ENCODE measurements around the gene ZNF462. TPM values are rescaled to one million over a fixed set of nuclear protein-coding genes. Genes with fewer than 3 reads are reported as not detected.

ZNF462 gene
- total RNA-seq, 2 experiments from 2014 or later, result 0.37 to 0.89 TPM

GRCh38 chr9:106911951-106912350 lies 49.0 kb downstream of the ZNF462 start:
- Mint-ChIP-seq H3K9me3 (no peaks in the 10 kb centered on the region), H3K36me3 (ENCODE audit: low read depth) (no peaks in the 10 kb centered on the region), H3K4me3 (no peak overlapping the region), H3K27ac (no peak overlapping the region), H3K27me3 (peaks cover 4% of the 10 kb centered on the region), H3K4me1 (peaks cover 13% of the 10 kb centered on the region)
- POLR2A ChIA-PET, result no interaction called here
- CTCF ChIA-PET, result no interaction called here
- no peak for DNase-seq

- H3K4me3 Mint-ChIP-seq, result no peak overlapping the region
- DNase-seq, result no peak
- H3K4me1 Mint-ChIP-seq, result peaks cover 13% of the 10 kb centered on the region
- ChIA-PET CTCF (no interaction called here), POLR2A (no interaction called here)
- H3K27ac Mint-ChIP-seq, result no peak overlapping the region
- peaks cover 4% of the 10 kb centered on the region for H3K27me3 Mint-ChIP-seq
- no peaks in the 10 kb centered on the region for H3K9me3 Mint-ChIP-seq
- H3K36me3 Mint-ChIP-seq (ENCODE audit: low read depth), result no peaks in the 10 kb centered on the region
Observed at GRCh38 chr9:106913276-106913675, 50.3 kb downstream of the ZNF462 start.

GRCh38 chr9:106915851-106916250 lies 52.9 kb downstream of the ZNF462 start:
- no peak overlapping the region for H3K27ac Mint-ChIP-seq
- peaks cover 4% of the 10 kb centered on the region for H3K27me3 Mint-ChIP-seq

DNA sequence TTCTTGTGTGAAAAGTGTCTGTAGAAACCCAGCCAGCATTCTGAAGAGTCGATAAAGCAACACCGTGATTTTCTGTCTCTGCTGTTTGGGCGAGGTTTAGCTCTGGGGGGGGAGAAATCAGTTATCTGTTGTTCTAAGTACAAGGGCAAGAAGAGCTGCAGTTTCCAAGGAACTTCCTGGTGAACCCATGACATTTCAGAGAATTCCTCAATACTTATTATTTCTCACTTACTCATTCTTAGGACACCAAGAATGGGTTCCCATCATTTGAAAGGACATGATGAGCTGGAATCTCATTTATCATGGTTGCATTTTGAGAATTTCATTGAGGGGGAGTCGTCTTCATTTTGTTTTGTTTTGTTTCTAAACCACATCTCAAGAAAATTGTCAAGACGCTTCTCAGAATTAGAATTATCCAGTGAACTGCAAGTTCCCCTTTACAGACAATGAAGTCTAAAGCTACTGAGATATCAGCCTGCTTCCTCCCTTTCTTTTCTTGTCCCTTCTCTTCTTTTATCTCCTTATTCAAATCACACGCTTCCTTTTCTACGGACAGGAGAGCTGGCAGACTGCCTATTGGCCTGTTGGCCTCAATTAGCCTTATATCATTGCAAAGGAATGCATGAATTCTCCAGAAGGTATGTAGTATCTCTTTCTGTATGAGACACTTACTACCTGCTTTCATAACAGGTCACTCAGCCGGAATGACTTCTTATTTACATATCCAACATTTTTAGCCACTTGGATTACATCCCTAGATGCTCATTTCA lies 53.7 kb downstream of the ZNF462 start:
- DNase-seq, result no peak
- Mint-ChIP-seq H3K27ac (no peak overlapping the region), H3K27me3 (peaks cover 4% of the 10 kb centered on the region), H3K9me3 (peaks cover 2% of the 10 kb centered on the region), H3K4me3 (no peak overlapping the region), H3K4me1 (peaks cover 12% of the 10 kb centered on the region), H3K36me3 (ENCODE audit: low read depth) (peaks cover 3% of the 10 kb centered on the region)
- ChIA-PET CTCF (no interaction called here), POLR2A (no interaction called here)

More at GRCh38 chr9:106915851-106916250, 52.9 kb downstream of the ZNF462 start:
- no peak for DNase-seq
- peaks cover 4% of the 10 kb centered on the region for H3K4me1 Mint-ChIP-seq
- no peak overlapping the region for H3K4me3 Mint-ChIP-seq
- ChIA-PET POLR2A (no interaction called here), CTCF (no interaction called here)
- no peaks in the 10 kb centered on the region for H3K36me3 Mint-ChIP-seq (ENCODE audit: low read depth)
- H3K9me3 Mint-ChIP-seq, result peaks cover 2% of the 10 kb centered on the region

DNA sequence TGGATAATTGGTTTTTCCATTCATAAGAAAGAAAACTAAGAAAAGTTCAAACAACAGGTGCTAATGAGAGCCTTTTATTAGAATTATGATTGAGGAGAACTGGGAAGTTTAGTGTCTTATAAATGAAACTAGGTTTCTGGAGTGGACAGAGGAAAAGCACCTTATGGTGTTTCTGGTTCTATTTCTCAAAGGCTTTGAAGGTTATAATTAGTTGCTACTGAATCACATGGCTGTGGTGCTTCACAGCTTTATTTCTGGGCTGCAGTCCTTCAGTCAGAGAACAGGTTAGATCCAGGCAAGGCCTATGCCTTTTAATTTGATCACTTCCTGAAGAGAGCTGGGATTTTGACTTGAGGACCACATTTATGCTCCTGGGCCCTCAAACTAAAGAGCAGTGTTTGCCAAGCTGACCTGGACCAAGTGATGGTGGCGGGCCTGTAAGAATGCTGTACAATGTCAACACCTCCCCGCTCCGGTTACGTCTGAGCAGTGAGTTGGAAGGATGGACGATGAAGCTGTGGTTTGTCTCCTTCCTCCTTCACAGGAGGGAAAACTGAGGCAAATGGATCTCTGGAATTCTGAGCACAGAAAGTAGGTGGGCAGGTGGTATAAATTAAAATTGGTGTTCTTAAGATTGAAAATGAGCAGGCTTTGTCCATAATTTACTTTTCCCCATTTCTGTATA lies 56.0 kb downstream of the ZNF462 start:
- H3K27me3 Mint-ChIP-seq, result peaks cover 4% of the 10 kb centered on the region
- CTCF ChIA-PET, result no interaction called here
- H3K27ac Mint-ChIP-seq, result no peak overlapping the region
- H3K4me3 Mint-ChIP-seq, result no peak overlapping the region
- POLR2A ChIA-PET, result no interaction called here
- H3K4me1 Mint-ChIP-seq, result peaks cover 14% of the 10 kb centered on the region
- peaks cover 3% of the 10 kb centered on the region for H3K9me3 Mint-ChIP-seq
- peaks cover 3% of the 10 kb centered on the region for H3K36me3 Mint-ChIP-seq (ENCODE audit: low read depth)
- DNase-seq, result no peak

DNA sequence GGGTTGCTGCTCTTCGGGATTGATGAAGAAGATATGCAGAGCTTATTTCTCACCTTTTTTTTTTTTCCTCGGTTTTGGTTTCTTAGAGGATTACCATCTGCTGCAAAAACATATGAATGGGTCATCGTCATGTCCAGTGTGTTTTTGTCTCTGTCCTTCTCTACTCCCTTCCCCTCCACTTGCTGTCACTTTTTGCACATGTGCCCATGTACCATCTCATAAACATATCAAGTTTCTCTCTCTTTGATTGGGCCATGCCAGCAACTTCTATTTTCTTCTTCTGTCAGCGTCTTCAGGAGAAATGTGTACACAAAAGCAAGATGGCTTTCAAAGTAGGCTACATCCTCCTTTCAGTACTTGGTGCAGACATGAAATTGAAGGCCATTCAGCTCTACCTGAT lies 57.1 kb downstream of the ZNF462 start:
- Mint-ChIP-seq H3K9me3 (peaks cover 11% of the 10 kb centered on the region), H3K4me3 (no peak overlapping the region), H3K27ac (no peak overlapping the region), H3K36me3 (ENCODE audit: low read depth) (peaks cover 7% of the 10 kb centered on the region), H3K27me3 (peaks cover 4% of the 10 kb centered on the region), H3K4me1 (peaks cover 14% of the 10 kb centered on the region)
- no peak for DNase-seq
- POLR2A ChIA-PET, result no interaction called here
- CTCF ChIA-PET, result interaction anchor here (0.6 to 0.7 kb wide), 2 partner anchors 14 to 1396 kb away, joined by 3 to 4 read pairs; no protein-coding TSS in a partner anchor

GRCh38 chr9:106920701-106921283 lies 57.8 kb downstream of the ZNF462 start:
- H3K9me3 Mint-ChIP-seq, result peaks cover 11% of the 10 kb centered on the region
- H3K4me1 Mint-ChIP-seq, result peaks cover 14% of the 10 kb centered on the region
- H3K27me3 Mint-ChIP-seq, result no peaks in the 10 kb centered on the region
- peaks cover 7% of the 10 kb centered on the region for H3K36me3 Mint-ChIP-seq (ENCODE audit: low read depth)
- ChIA-PET POLR2A (no interaction called here), CTCF (no interaction called here)
- no peak for DNase-seq
- H3K27ac Mint-ChIP-seq, result peak overlapping the region; percentile 90
- H3K4me3 Mint-ChIP-seq, result no peak overlapping the region

- Mint-ChIP-seq H3K27me3 (no peaks in the 10 kb centered on the region), H3K36me3 (ENCODE audit: low read depth) (peaks cover 7% of the 10 kb centered on the region), H3K4me3 (no peak overlapping the region), H3K27ac (peak overlapping the region; percentile 90), H3K9me3 (peaks cover 15% of the 10 kb centered on the region), H3K4me1 (peaks cover 14% of the 10 kb centered on the region)
- CTCF ChIA-PET, result no interaction called here
- peak; percentile 53 for DNase-seq
- POLR2A ChIA-PET, result no interaction called here
Observed at GRCh38 chr9:106921341-106921899, 58.5 kb downstream of the ZNF462 start.

DNA sequence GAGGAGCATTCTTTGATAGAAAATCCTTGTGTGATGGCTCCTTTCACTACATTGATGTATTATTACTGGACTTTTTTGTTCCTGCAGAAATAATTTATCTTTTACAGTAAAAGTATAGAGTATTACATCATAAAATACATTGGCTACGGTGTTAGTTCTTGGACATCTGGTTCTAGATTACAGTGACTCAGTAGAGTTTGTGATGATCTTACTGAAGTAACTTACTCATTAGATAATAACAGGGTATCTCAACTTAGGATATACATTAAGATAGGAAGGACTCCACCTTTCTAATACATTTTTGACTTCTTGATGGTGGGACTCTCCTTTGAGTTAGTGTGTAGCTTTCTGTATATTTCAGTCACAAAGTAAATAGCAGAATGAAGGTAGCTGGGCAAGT lies 59.1 kb downstream of the ZNF462 start:
- Mint-ChIP-seq H3K36me3 (ENCODE audit: low read depth) (peaks cover 7% of the 10 kb centered on the region), H3K4me1 (peaks cover 12% of the 10 kb centered on the region), H3K4me3 (no peak overlapping the region), H3K9me3 (peaks cover 17% of the 10 kb centered on the region), H3K27me3 (no peaks in the 10 kb centered on the region), H3K27ac (no peak overlapping the region)
- POLR2A ChIA-PET, result no interaction called here
- no peak for DNase-seq
- CTCF ChIA-PET, result no interaction called here

DNA sequence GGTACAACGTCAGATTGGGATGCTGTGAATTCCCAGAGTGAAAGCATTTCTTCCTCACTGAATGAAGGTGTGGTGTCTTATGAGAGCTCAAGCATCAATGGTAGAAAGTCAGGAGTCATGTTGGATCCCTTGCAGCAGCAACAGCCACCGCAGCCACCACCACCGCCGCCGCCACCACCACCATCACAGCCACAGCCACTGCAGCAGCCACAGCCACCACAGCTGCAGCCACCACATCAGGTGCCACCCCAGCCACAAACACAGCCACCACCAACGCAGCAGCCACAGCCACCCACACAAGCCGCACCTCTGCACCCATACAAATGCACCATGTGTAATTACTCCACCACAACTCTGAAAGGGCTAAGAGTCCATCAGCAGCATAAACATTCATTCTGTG lies 62.4 kb downstream of the ZNF462 start:
- no peak overlapping the region for H3K4me3 Mint-ChIP-seq
- H3K9me3 Mint-ChIP-seq, result peaks cover 14% of the 10 kb centered on the region
- no peak for DNase-seq
- H3K4me1 Mint-ChIP-seq, result peaks cover 12% of the 10 kb centered on the region
- peaks cover 7% of the 10 kb centered on the region for H3K36me3 Mint-ChIP-seq (ENCODE audit: low read depth)
- H3K27ac Mint-ChIP-seq, result no peak overlapping the region
- ChIA-PET POLR2A (no interaction called here), CTCF (interaction anchor here (1.0 to 1.1 kb wide), 2 partner anchors 16 to 19 kb away, joined by 3 read pairs; no protein-coding TSS in a partner anchor)
- H3K27me3 Mint-ChIP-seq, result no peaks in the 10 kb centered on the region

DNA sequence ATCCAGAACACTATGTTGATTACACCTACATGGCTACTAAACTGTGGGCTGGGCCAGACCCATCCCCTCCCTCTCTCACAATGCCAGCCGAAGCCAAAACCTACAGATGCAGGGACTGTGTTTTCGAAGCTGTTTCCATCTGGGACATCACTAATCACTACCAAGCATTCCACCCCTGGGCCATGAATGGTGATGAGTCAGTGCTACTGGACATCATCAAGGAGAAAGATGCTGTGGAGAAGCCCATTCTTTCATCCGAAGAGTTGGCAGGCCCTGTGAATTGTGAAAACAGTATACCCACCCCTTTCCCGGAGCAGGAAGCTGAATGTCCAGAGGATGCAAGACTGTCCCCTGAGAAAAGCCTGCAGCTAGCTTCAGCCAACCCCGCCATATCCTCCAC lies 65.0 kb downstream of the ZNF462 start:
- Mint-ChIP-seq H3K4me1 (no peaks in the 10 kb centered on the region), H3K9me3 (peaks cover 14% of the 10 kb centered on the region), H3K27me3 (no peaks in the 10 kb centered on the region), H3K36me3 (ENCODE audit: low read depth) (peaks cover 4% of the 10 kb centered on the region), H3K27ac (no peak overlapping the region), H3K4me3 (no peak overlapping the region)
- POLR2A ChIA-PET, result no interaction called here
- DNase-seq, result no peak
- CTCF ChIA-PET, result no interaction called here

GRCh38 chr9:106928350-106928749 lies 65.4 kb downstream of the ZNF462 start:
- H3K4me1 Mint-ChIP-seq, result no peaks in the 10 kb centered on the region
- ChIA-PET POLR2A (no interaction called here), CTCF (no interaction called here)
- no peaks in the 10 kb centered on the region for H3K27me3 Mint-ChIP-seq
- peaks cover 4% of the 10 kb centered on the region for H3K36me3 Mint-ChIP-seq (ENCODE audit: low read depth)
- peaks cover 14% of the 10 kb centered on the region for H3K9me3 Mint-ChIP-seq
- H3K27ac Mint-ChIP-seq, result no peak overlapping the region
- DNase-seq, result no peak
- no peak overlapping the region for H3K4me3 Mint-ChIP-seq

- Mint-ChIP-seq H3K4me3 (no peak overlapping the region), H3K4me1 (no peaks in the 10 kb centered on the region), H3K27ac (no peak overlapping the region), H3K27me3 (no peaks in the 10 kb centered on the region), H3K9me3 (peaks cover 10% of the 10 kb centered on the region), H3K36me3 (ENCODE audit: low read depth) (peaks cover 1% of the 10 kb centered on the region)
- no peak for DNase-seq
- CTCF ChIA-PET, result no interaction called here
- POLR2A ChIA-PET, result no interaction called here
Observed at GRCh38 chr9:106929471-106930177, 66.7 kb downstream of the ZNF462 start.

All from activated CD4-positive, alpha-beta T cell treated with anti-CD3 and anti-CD28 coated beads, Interleukin-2, amount 10 ng/mL, durations not matched to agents 7 days and 5 days (primary cell).